Keratinocyte (primary cell): Measurements from ENCODE around the gene SMYD3. TPM values are rescaled to one million over a fixed set of nuclear protein-coding genes. Genes with fewer than 3 reads are reported as not detected.

Experiments used
- DNase-seq: peaks from one replicate; pipeline ENCODE4 v3.0.0-alpha.2; 2011; ENCODE audit warnings: low read depth, missing footprints, low spot score
- FAIRE-seq: peaks from 2 replicates; lab custom pipeline; 2011; peaks lifted over from hg19 to GRCh38; lab: Jason Lieb, UNC
- H2AFZ ChIP-seq: 2 replicates; pipeline ENCODE4 v1.6.0; 2012; ENCODE audit warnings: low read length, control low read depth, inconsistent platforms; ENCODE audit not compliant: control insufficient read depth
- H3K27ac ChIP-seq: 2 replicates; pipeline ENCODE4 v1.5.1; 2011; ENCODE audit warnings: low read length; ENCODE audit not compliant: control insufficient read depth, insufficient read depth
- H3K27me3 ChIP-seq: 3 replicates; pipeline ENCODE4 v1.6.0; 2011; ENCODE audit warnings: low read length; ENCODE audit not compliant: control insufficient read depth, insufficient read depth; ENCODE audit errors: extremely low read depth
- H3K36me3 ChIP-seq, 2 experiments: 2 replicates in 1 of 2; 3 replicates in 1 of 2; pipeline ENCODE4 v1.5.1; 2011; ENCODE audit warnings: low read length in 2 of 2, mild to moderate bottlenecking in 1 of 2; ENCODE audit not compliant: control insufficient read depth in 2 of 2, insufficient read depth in 2 of 2; ENCODE audit errors: extremely low read depth in 1 of 2
- H3K4me1 ChIP-seq: 3 replicates; pipeline ENCODE4 v1.5.1; 2011; ENCODE audit warnings: low read length; ENCODE audit not compliant: control insufficient read depth, insufficient read depth; ENCODE audit errors: extremely low read depth
- H3K4me2 ChIP-seq: 3 replicates; pipeline ENCODE4 v1.6.0; 2011; ENCODE audit warnings: low read depth, low read length; ENCODE audit not compliant: control insufficient read depth, insufficient read depth; ENCODE audit errors: extremely low read depth
- H3K4me3 ChIP-seq, 3 experiments: fragments of 200-600 bp in 1 of 3; sonication (generic) in 1 of 3; 2 replicates in 2 of 3; 3 replicates in 1 of 3; pipeline ENCODE4 v1.5.1; 2011 to 2016; ENCODE audit warnings: low read length in 3 of 3, mild to moderate bottlenecking in 3 of 3, control low read depth in 2 of 3, inconsistent platforms in 1 of 3, low read depth in 1 of 3, mixed read lengths in 1 of 3, mixed run types in 1 of 3, moderate library complexity in 1 of 3; ENCODE audit not compliant: control insufficient read depth in 2 of 3, insufficient read depth in 2 of 3; ENCODE audit errors: extremely low read depth in 1 of 3
- H3K79me2 ChIP-seq: 2 replicates; pipeline ENCODE4 v1.6.0; 2012; ENCODE audit warnings: low read length; ENCODE audit not compliant: control insufficient read depth, insufficient read depth
- H3K9ac ChIP-seq: 3 replicates; pipeline ENCODE4 v1.6.0; 2011; ENCODE audit warnings: low read length; ENCODE audit not compliant: control insufficient read depth, insufficient read depth; ENCODE audit errors: extremely low read depth
- H3K9me1 ChIP-seq: 3 replicates; pipeline ENCODE4 v1.6.0; 2011; ENCODE audit warnings: low read length; ENCODE audit not compliant: control insufficient read depth, insufficient read depth; ENCODE audit errors: extremely low read depth
- H3K9me3 ChIP-seq: 2 replicates; pipeline ENCODE4 v1.5.1; 2012; ENCODE audit warnings: low read depth, low read length; ENCODE audit not compliant: control insufficient read depth
- H4K20me1 ChIP-seq: 3 replicates; pipeline ENCODE4 v1.6.0; 2011; ENCODE audit warnings: low read length; ENCODE audit not compliant: control insufficient read depth, insufficient read depth; ENCODE audit errors: extremely low read depth
- CTCF ChIP-seq, 3 experiments: IDR thresholded peaks in 1 of 3; conservative IDR thresholded peaks in 1 of 3; optimal IDR thresholded peaks in 1 of 3; 2 replicates in 2 of 3; 3 replicates in 1 of 3; pipeline versions ENCODE3 to v1.5.1; 2011; ENCODE audit warnings: low read length in 3 of 3, mild to moderate bottlenecking in 3 of 3, moderate library complexity in 2 of 3, control low read depth in 1 of 3, inconsistent platforms in 1 of 3; ENCODE audit not compliant: insufficient read depth in 2 of 3; ENCODE audit errors: extremely low read depth in 1 of 3
- EZH2 ChIP-seq: IDR thresholded peaks from one replicate; pipeline ENCODE4 v1.6.1; 2012; ENCODE audit warnings: inconsistent platforms, mild to moderate bottlenecking, low read length, moderate library complexity
- dilution Hi-C: fragments of 300-500 bp; cut with MboI; formaldehyde crosslinking; loops from one replicate; pipeline ENCODE4 v1.7.0; 2020; ENCODE audit warnings: low sequenced_read_pairs; ENCODE audit not compliant: extremely low pct_ligation_motif_present
- polyA plus RNA-seq, 5 experiments: library from polyadenylated mRNA; depleted of rRNA in 3 of 5; stranded (reverse) in 3 of 5; stranded (forward) in 1 of 5; unstranded in 1 of 5; fragments of >200 nt; gene quantifications; 1 replicate in 1 of 5; 2 replicates in 3 of 5; 3 replicates in 1 of 5; pipeline versions ENCODE4 v1.2.1 to v1.2.3, GENCODE V29; 2011 to 2012; ENCODE audit warnings: missing spikeins in 2 of 5, low read depth in 1 of 5, low replicate concordance in 1 of 5

The SMYD3 gene
- polyA plus RNA-seq, 1 donor (not counting 4 experiments of a cell fraction or from before 2014, with no cell fraction given), result 31.0 TPM

- TF ChIP-seq CTCF (optimal IDR thresholded peaks at IDR 0.05 in 1 of 3, IDR thresholded peaks at IDR 0.05 in 1 of 3, conservative IDR thresholded peaks at IDR 0.05 in 1 of 3; ENCODE audit: extremely low read depth in 1 of 3, insufficient read depth in 2 of 3, low read length in 3 of 3) (no peak), EZH2 (no peak)
- Histone ChIP-seq H3K9me3 (peaks cover 3% of the 10 kb centered on the region), H3K4me1 (peaks cover 7% of the 10 kb centered on the region), H3K4me2 (no peak overlapping the region), H3K36me3 (no peaks in the 10 kb centered on the region), H3K79me2 (peaks cover 3% of the 10 kb centered on the region), H3K4me3 (no peak overlapping the region), H4K20me1 (no peaks in the 10 kb centered on the region), H2AFZ (no peak overlapping the region), H3K27ac (no peak overlapping the region), H3K9me1 (no peaks in the 10 kb centered on the region), H3K9ac (no peak overlapping the region), H3K27me3 (no peaks in the 10 kb centered on the region)
- FAIRE-seq (no peak), DNase-seq (no peak)
- dilution Hi-C loops, result no loop called here
Measured at GRCh38 chr1:246508897-246509688, 2.0 kb upstream of the SMYD3 start.

- peak overlapping the region; percentile 97 for H2AFZ ChIP-seq
- FAIRE-seq, result no peak
Measured at GRCh38 chr1:246506367-246506673, 759 bp downstream of the SMYD3 start.

More at GRCh38 chr1:246506367-246506673, 759 bp downstream of the SMYD3 start:
- peak overlapping the region; percentile 81 to 98 (median 87) for H3K4me3 ChIP-seq
- peaks cover 3% of the 10 kb centered on the region for H3K9me1 ChIP-seq
- H3K27ac ChIP-seq, result no peak overlapping the region
- dilution Hi-C loops, result no loop called here
- H3K4me1 ChIP-seq, result peaks cover 22% of the 10 kb centered on the region
- H3K79me2 ChIP-seq, result peaks cover 8% of the 10 kb centered on the region
- H3K4me2 ChIP-seq, result peak overlapping the region; percentile 78
- H3K27me3 ChIP-seq, result no peaks in the 10 kb centered on the region
- H3K9ac ChIP-seq, result peak overlapping the region; percentile 67
- TF ChIP-seq CTCF (optimal IDR thresholded peaks at IDR 0.05 in 1 of 3, IDR thresholded peaks at IDR 0.05 in 1 of 3, conservative IDR thresholded peaks at IDR 0.05 in 1 of 3; ENCODE audit: extremely low read depth in 1 of 3, insufficient read depth in 2 of 3, low read length in 3 of 3) (no peak), EZH2 (no peak)
- H3K9me3 ChIP-seq, result no peaks in the 10 kb centered on the region
- DNase-seq, result no peak
- no peaks in the 10 kb centered on the region for H3K36me3 ChIP-seq
- no peaks in the 10 kb centered on the region for H4K20me1 ChIP-seq
